HepG2 (cell line): ENCODE data around the gene PRM3. TPM values are rescaled to one million over a fixed set of nuclear protein-coding genes. Genes with fewer than 3 reads are reported as not detected.

Experiments
- ARNT2 ChIP-seq: sonication (generic); formaldehyde crosslinking; IDR thresholded peaks from 2 replicates; pipeline ENCODE4 v1.8.0; 2022; ENCODE audit warnings: mild to moderate bottlenecking, low read depth, missing genetic modification reagents, moderate library complexity
- CBX1 ChIP-seq: IDR thresholded peaks from one replicate; pipeline ENCODE4 v1.6.1; 2016; ENCODE audit warnings: antibody characterized with exemption, low read depth
- DDIT3 ChIP-seq: sonication (generic); formaldehyde crosslinking; IDR thresholded peaks from 2 replicates; pipeline ENCODE4 v1.4.0; 2020; ENCODE audit warnings: mild to moderate bottlenecking, missing genetic modification reagents
- MAFF ChIP-seq: IDR thresholded peaks from 2 replicates; pipeline ENCODE4 v1.6.1; 2011; ENCODE audit warnings: low read depth, low read length, improper control_type of control experiment
- MTF1 ChIP-seq: sonication (generic); formaldehyde crosslinking; IDR thresholded peaks from 2 replicates; pipeline ENCODE4 v1.5.0; 2020; ENCODE audit warnings: missing genetic modification reagents
- NRL ChIP-seq: sonication (generic); formaldehyde crosslinking; IDR thresholded peaks from 2 replicates; pipeline ENCODE4 v1.5.0; 2020; ENCODE audit warnings: missing genetic modification reagents, mild to moderate bottlenecking, moderate library complexity, borderline replicate concordance
- PHF20 ChIP-seq: sonication (generic); formaldehyde crosslinking; IDR thresholded peaks from 2 replicates; pipeline ENCODE4 v1.5.0; 2020; ENCODE audit warnings: mild to moderate bottlenecking, missing genetic modification reagents
- PHF8 ChIP-seq: sonication (generic); formaldehyde crosslinking; IDR thresholded peaks from 2 replicates; pipeline ENCODE4 v1.5.0; 2020; ENCODE audit warnings: missing genetic modification reagents
- POLR2AphosphoS5 ChIP-seq: IDR thresholded peaks from 2 replicates; pipeline ENCODE4 v1.6.1; 2012; ENCODE audit warnings: low read depth, low read length
- PRPF4 ChIP-seq: fragments of 200-400 bp; formaldehyde crosslinking; IDR thresholded peaks from 2 replicates; pipeline ENCODE4 v1.6.1; 2016; ENCODE audit warnings: low read length, low read depth; ENCODE audit not compliant: poor library complexity, severe bottlenecking
- RXRB ChIP-seq: IDR thresholded peaks from 2 replicates; pipeline ENCODE4 v1.6.1; 2016; ENCODE audit warnings: borderline replicate concordance, missing genetic modification reagents, missing compliant biosample characterization
- SNAPC4 ChIP-seq: sonication (generic); formaldehyde crosslinking; IDR thresholded peaks from 2 replicates; pipeline ENCODE4 v1.4.0; 2020; ENCODE audit warnings: mild to moderate bottlenecking, missing genetic modification reagents
- SP5 ChIP-seq: IDR thresholded peaks from 2 replicates; pipeline ENCODE4 v1.6.1; 2016; ENCODE audit warnings: low read depth, borderline replicate concordance
- ZBTB42 ChIP-seq: sonication (generic); formaldehyde crosslinking; IDR thresholded peaks from 2 replicates; pipeline ENCODE4 v1.5.0; 2020; ENCODE audit warnings: mild to moderate bottlenecking, missing genetic modification reagents
- ZNF3 ChIP-seq: IDR thresholded peaks from 2 replicates; pipeline ENCODE4 v1.7.0; 2017; ENCODE audit warnings: inconsistent platforms
- ZNF570 ChIP-seq: sonication (generic); formaldehyde crosslinking; IDR thresholded peaks from 2 replicates; pipeline ENCODE4 v1.4.0; 2020; ENCODE audit warnings: mild to moderate bottlenecking, missing genetic modification reagents, borderline replicate concordance
- ZNF614 ChIP-seq: IDR thresholded peaks from 2 replicates; pipeline ENCODE4 v1.6.1; 2018; ENCODE audit warnings: missing biosample characterization, missing genetic modification reagents, inconsistent platforms, borderline replicate concordance
- ZNF629 ChIP-seq: sonication (generic); formaldehyde crosslinking; conservative IDR thresholded peaks from 2 replicates; pipeline ENCODE4 v1.5.0; 2020; ENCODE audit warnings: missing genetic modification reagents
- ZNF781 ChIP-seq: sonication (generic); formaldehyde crosslinking; IDR thresholded peaks from 2 replicates; pipeline ENCODE4 v1.5.1; 2020; ENCODE audit warnings: borderline replicate concordance, mild to moderate bottlenecking, missing genetic modification reagents; ENCODE audit errors: not compliant biosample characterization
- polyA plus RNA-seq, 8 experiments: library from polyadenylated mRNA; depleted of rRNA in 3 of 8; stranded (reverse) in 7 of 8; unstranded in 1 of 8; fragments of >200 nt; fragmentation: Illumina TruSeq in 4 of 8; extraction: Trizol in 4 of 8; gene quantifications; 2 replicates each; pipeline versions ENCODE4 v1.2.1 to v1.2.3, GENCODE V29; 2011 to 2016; ENCODE audit warnings: low read depth in 4 of 8, missing spikeins in 1 of 8, mixed read lengths in 1 of 8; ENCODE audit not compliant: insufficient read depth in 1 of 8
- total RNA-seq, 5 experiments: library from RNA; depleted of rRNA; stranded (reverse); fragments of >200 nt; fragmentation: Illumina TruSeq; extraction: Trizol; gene quantifications; 2 replicates each; pipeline ENCODE4 v1.2.3, GENCODE V29; 2016; ENCODE audit warnings: low read depth in 1 of 5
- TF ChIP-seq, protein P1 (sequence below): sonication (generic); formaldehyde crosslinking; IDR thresholded peaks from 2 replicates; pipeline ENCODE4 v1.5.1; 2020; ENCODE audit warnings: mild to moderate bottlenecking, missing genetic modification reagents, moderate library complexity
- TF ChIP-seq, protein P2 (sequence below): sonication (generic); formaldehyde crosslinking; IDR thresholded peaks from 2 replicates; pipeline ENCODE4 v1.5.0; 2020; ENCODE audit warnings: missing genetic modification reagents

PRM3 gene
- total and polyA plus RNA-seq, 2 of the 13 experiments (the other 11 are each of a cell fraction or from before 2014, with no cell fraction given): not detected

DNA sequence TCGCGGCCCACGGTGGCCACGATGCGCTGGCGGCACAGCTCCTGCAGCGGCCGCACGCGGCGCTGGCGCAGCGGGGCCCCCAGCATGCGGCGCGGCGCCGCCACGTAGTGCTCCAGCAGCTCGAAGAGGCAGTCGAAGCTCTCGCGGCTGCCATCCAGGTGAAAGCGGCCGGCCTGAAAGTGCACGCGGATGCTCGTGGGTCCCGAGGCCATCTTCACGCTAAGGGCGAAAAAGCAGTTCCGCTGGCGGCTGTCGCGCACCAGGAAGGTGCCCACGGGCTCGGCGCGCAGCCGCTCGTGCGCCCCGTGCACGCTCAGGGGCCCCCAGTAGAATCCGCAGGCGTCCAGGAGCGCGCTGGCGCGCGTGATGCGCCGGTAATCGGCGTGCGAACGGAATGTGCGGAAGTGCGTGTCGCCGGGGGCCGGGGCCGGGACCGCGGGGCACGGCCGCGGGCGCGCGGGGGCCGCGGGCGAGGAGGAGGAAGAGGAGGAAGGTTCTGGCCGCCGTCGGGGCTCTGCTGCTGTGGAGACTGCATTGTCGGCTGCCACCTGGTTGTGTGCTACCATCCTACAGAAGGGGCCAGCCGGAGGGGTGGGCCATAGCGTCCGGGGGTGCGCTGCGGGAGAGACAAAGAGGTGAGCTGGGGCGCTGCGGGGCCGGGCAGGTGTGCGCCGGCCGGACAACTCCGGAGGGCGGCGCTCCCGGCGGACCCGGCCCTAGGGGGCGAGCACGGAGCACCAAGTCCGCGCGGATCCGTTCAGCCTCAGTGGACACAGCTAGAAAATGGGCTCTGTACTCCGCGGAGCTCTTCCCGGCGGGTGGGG lies 18.3 kb downstream of the PRM3 start (continued):
- no peak for TF ChIP-seq MAFF
- TF ChIP-seq DDIT3 (CRISPR knock-in tag): no peak
- no peak for TF ChIP-seq ZNF781
- TF ChIP-seq ZBTB42 (CRISPR knock-in tag): no peak
- no peak for TF ChIP-seq ARNT2 (CRISPR knock-in tag)
- no peak; the same call in 1 of the 2 replicates for TF ChIP-seq SP5 (CRISPR knock-in tag)
- TF ChIP-seq NRL (CRISPR knock-in tag): 0 out of 2 replicates have a peak, but pooled peaks have one; percentile 40
- peak; percentile 85 for TF ChIP-seq PRPF4
- TF ChIP-seq PHF8 (CRISPR knock-in tag): 0 out of 2 replicates have a peak, but pooled peaks have one; percentile 16
- TF ChIP-seq ZNF629: peak; percentile 99
- TF ChIP-seq, protein P1, sequence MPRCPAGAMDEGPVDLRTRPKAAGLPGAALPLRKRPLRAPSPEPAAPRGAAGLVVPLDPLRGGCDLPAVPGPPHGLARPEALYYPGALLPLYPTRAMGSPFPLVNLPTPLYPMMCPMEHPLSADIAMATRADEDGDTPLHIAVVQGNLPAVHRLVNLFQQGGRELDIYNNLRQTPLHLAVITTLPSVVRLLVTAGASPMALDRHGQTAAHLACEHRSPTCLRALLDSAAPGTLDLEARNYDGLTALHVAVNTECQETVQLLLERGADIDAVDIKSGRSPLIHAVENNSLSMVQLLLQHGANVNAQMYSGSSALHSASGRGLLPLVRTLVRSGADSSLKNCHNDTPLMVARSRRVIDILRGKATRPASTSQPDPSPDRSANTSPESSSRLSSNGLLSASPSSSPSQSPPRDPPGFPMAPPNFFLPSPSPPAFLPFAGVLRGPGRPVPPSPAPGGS (CRISPR knock-in tag): peak; percentile 44; the same call in 1 of the 2 replicates
- TF ChIP-seq MTF1 (CRISPR knock-in tag): no peak
- TF ChIP-seq ZNF614 (CRISPR knock-in tag): 0 out of 2 replicates have a peak, but pooled peaks have one; percentile 9
- TF ChIP-seq POLR2AphosphoS5: no peak
- TF ChIP-seq PHF20 (CRISPR knock-in tag): no peak
- TF ChIP-seq CBX1: no peak
- TF ChIP-seq ZNF570: no peak
- TF ChIP-seq SNAPC4: no peak
- TF ChIP-seq RXRB (CRISPR knock-in tag): peak; percentile 10; the same call in 1 of the 2 replicates
- no peak for TF ChIP-seq ZNF3
- TF ChIP-seq, protein P2, sequence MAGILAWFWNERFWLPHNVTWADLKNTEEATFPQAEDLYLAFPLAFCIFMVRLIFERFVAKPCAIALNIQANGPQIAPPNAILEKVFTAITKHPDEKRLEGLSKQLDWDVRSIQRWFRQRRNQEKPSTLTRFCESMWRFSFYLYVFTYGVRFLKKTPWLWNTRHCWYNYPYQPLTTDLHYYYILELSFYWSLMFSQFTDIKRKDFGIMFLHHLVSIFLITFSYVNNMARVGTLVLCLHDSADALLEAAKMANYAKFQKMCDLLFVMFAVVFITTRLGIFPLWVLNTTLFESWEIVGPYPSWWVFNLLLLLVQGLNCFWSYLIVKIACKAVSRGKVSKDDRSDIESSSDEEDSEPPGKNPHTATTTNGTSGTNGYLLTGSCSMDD (CRISPR knock-in tag): no peak
